H1 (cell line): Measurements from ENCODE around the gene ICOSLG. TPM values are rescaled to one million over a fixed set of nuclear protein-coding genes. Genes with fewer than 3 reads are reported as not detected.
"Not testable (repeated sequence)": the region's sequence is repeated elsewhere in the genome, so short reads cannot be mapped to it uniquely, and the experiment has no call there.

ENCODE experiments used
- CTCF ChIA-PET: fragments of 300-600 bp; sonication (Branson Sonifier 250); formaldehyde crosslinking; loops from one replicate; lab custom pipeline; 2021; ENCODE audit not compliant: partially characterized antibody; lab: Charles Lee
- POLR2A ChIA-PET: fragments of 300-600 bp; sonication (Branson Sonifier 250); formaldehyde crosslinking; loops from one replicate; lab custom pipeline; 2021; ENCODE audit warnings: inconsistent platforms; ENCODE audit not compliant: partially characterized antibody; lab: Charles Lee
- DNase-seq, 2 experiments: peaks; one replicate each; pipeline versions ENCODE4 v3.0.0 to v3.0.0-alpha.2; 2010 to 2022; ENCODE audit warnings: low spot score in 2 of 2, low read depth in 1 of 2, mixed read lengths in 1 of 2
- FAIRE-seq: peaks from 2 replicates; lab custom pipeline; 2011; peaks lifted over from hg19 to GRCh38; lab: Jason Lieb, UNC
- H2AFZ ChIP-seq: 2 replicates; pipeline ENCODE4 v1.8.1; 2012; ENCODE audit warnings: low read length, inconsistent platforms
- H2AK5ac ChIP-seq: 2 replicates; pipeline ENCODE4 v1.6.1; 2013; ENCODE audit warnings: low read depth, low read length
- H2BK120ac ChIP-seq: replicated peaks from 2 replicates; pipeline ENCODE3; 2013; ENCODE audit warnings: low read depth, low read length, inconsistent platforms
- H2BK12ac ChIP-seq: 2 replicates; pipeline ENCODE4 v1.6.1; 2013; ENCODE audit warnings: low read depth, low read length
- H2BK15ac ChIP-seq: 2 replicates; pipeline ENCODE4 v1.6.1; 2013; ENCODE audit warnings: low read length
- H2BK20ac ChIP-seq: 2 replicates; pipeline ENCODE4 v1.6.1; 2013; ENCODE audit warnings: low read length
- H2BK5ac ChIP-seq: 2 replicates; pipeline ENCODE4 v1.6.1; 2013; ENCODE audit warnings: low read depth, low read length
- H3K14ac ChIP-seq: 2 replicates; pipeline ENCODE4 v1.6.1; 2013; ENCODE audit warnings: inconsistent platforms; ENCODE audit not compliant: insufficient read length
- H3K18ac ChIP-seq: 2 replicates; pipeline ENCODE4 v1.6.1; 2013; ENCODE audit warnings: low read length; ENCODE audit errors: extremely low read depth
- H3K23ac ChIP-seq: 2 replicates; pipeline ENCODE4 v1.6.1; 2013; ENCODE audit warnings: inconsistent platforms; ENCODE audit not compliant: insufficient read length
- H3K23me2 ChIP-seq: 2 replicates; pipeline ENCODE4 v1.6.1; 2013; ENCODE audit warnings: low read depth, low read length
- H3K27ac ChIP-seq: 2 replicates; pipeline ENCODE4 v1.6.1; 2011; ENCODE audit warnings: low read depth, low read length, inconsistent platforms
- H3K27me3 ChIP-seq, 4 experiments: replicated peaks in 1 of 4; 1 replicate in 1 of 4; 2 replicates in 3 of 4; pipeline versions ENCODE4 v1.6.1 to v1.8.1; 2011 to 2013; ENCODE audit warnings: low read length in 3 of 4, mild to moderate bottlenecking in 3 of 4, inconsistent platforms in 2 of 4, mixed read lengths in 2 of 4, moderate library complexity in 1 of 4; ENCODE audit not compliant: control insufficient read depth in 3 of 4, insufficient read depth in 3 of 4; ENCODE audit errors: extremely low read depth in 1 of 4
- H3K36me3 ChIP-seq, 4 experiments: 2 replicates each; pipeline versions ENCODE4 v1.6.1 to v1.8.1; 2011 to 2013; ENCODE audit warnings: mild to moderate bottlenecking in 4 of 4, low read length in 3 of 4, moderate library complexity in 2 of 4, control low read depth in 1 of 4, inconsistent platforms in 1 of 4; ENCODE audit not compliant: insufficient read depth in 4 of 4, control insufficient read depth in 2 of 4
- H3K4ac ChIP-seq: replicated peaks from 2 replicates; pipeline ENCODE3; 2013; ENCODE audit warnings: low read length, low read depth, mixed read lengths, inconsistent platforms; ENCODE audit not compliant: insufficient read length
- H3K4me1 ChIP-seq, 4 experiments: replicated peaks in 1 of 4; 1 replicate in 1 of 4; 2 replicates in 3 of 4; pipeline versions ENCODE4 v1.6.1 to v1.8.1; 2011 to 2013; ENCODE audit warnings: low read length in 3 of 4, inconsistent platforms in 2 of 4, mixed read lengths in 1 of 4; ENCODE audit not compliant: insufficient read depth in 4 of 4, control insufficient read depth in 3 of 4
- H3K4me2 ChIP-seq, 2 experiments: 2 replicates each; pipeline versions ENCODE4 v1.6.1 to v1.8.1; 2011 to 2013; ENCODE audit warnings: low read depth in 2 of 2, low read length in 2 of 2, control low read depth in 1 of 2, inconsistent platforms in 1 of 2, mild to moderate bottlenecking in 1 of 2; ENCODE audit not compliant: insufficient read depth in 1 of 2
- H3K4me3 ChIP-seq, 4 experiments: fragments of 200-600, 300-600 bp in 1 of 4; sonication (generic), shearing (Covaris generic), sonication (Bioruptor Twin) in 1 of 4; 2 replicates each; pipeline versions ENCODE4 v1.5.1 to v1.8.1; 2011 to 2016; ENCODE audit warnings: low read length in 4 of 4, low read depth in 3 of 4, control low read depth in 2 of 4, inconsistent platforms in 2 of 4, mild to moderate bottlenecking in 2 of 4, mixed read lengths in 1 of 4, moderate library complexity in 1 of 4; ENCODE audit not compliant: insufficient read depth in 2 of 4; ENCODE audit errors: extremely low read depth in 1 of 4
- H3K56ac ChIP-seq: replicated peaks from 2 replicates; pipeline ENCODE3; 2013; ENCODE audit warnings: low read depth, mild to moderate bottlenecking, mixed read lengths, low read length, inconsistent platforms; ENCODE audit not compliant: insufficient read length
- H3K79me1 ChIP-seq: 2 replicates; pipeline ENCODE4 v1.6.1; 2013; ENCODE audit warnings: low read depth, low read length, control low read depth
- H3K79me2 ChIP-seq, 2 experiments: 2 replicates each; pipeline versions ENCODE4 v1.6.1 to v1.8.1; 2012 to 2013; ENCODE audit warnings: low read length in 2 of 2, mild to moderate bottlenecking in 2 of 2, inconsistent platforms in 1 of 2; ENCODE audit not compliant: insufficient read depth in 2 of 2, control insufficient read depth in 1 of 2
- H3K9ac ChIP-seq, 4 experiments: replicated peaks in 1 of 4; 1 replicate in 1 of 4; 2 replicates in 3 of 4; pipeline versions ENCODE4 v1.6.1 to v1.8.1; 2011 to 2013; ENCODE audit warnings: low read depth in 3 of 4, low read length in 3 of 4, control low read depth in 2 of 4, mild to moderate bottlenecking in 2 of 4, moderate library complexity in 2 of 4, inconsistent platforms in 1 of 4; ENCODE audit errors: extremely low read depth in 1 of 4
- H3K9me3 ChIP-seq, 2 experiments: 2 replicates each; pipeline versions ENCODE4 v1.6.1 to v1.8.1; 2012 to 2013; ENCODE audit warnings: mild to moderate bottlenecking in 2 of 2, moderate library complexity in 2 of 2, control low read depth in 1 of 2, inconsistent platforms in 1 of 2, low read depth in 1 of 2, low read length in 1 of 2, mixed read lengths in 1 of 2; ENCODE audit not compliant: insufficient read depth in 2 of 2
- H4K20me1 ChIP-seq, 2 experiments: replicated peaks in 1 of 2; 2 replicates each; pipeline versions ENCODE3 to v1.8.1; 2011 to 2013; ENCODE audit warnings: inconsistent platforms in 2 of 2, low read length in 2 of 2, mild to moderate bottlenecking in 1 of 2; ENCODE audit not compliant: insufficient read depth in 2 of 2, control insufficient read depth in 1 of 2
- H4K5ac ChIP-seq: 2 replicates; pipeline ENCODE4 v1.6.1; 2013; ENCODE audit warnings: low read length, low read depth, mixed read lengths, inconsistent platforms; ENCODE audit not compliant: insufficient read length
- H4K8ac ChIP-seq: 2 replicates; pipeline ENCODE4 v1.8.0; 2013; ENCODE audit warnings: mild to moderate bottlenecking, moderate library complexity, low read length, inconsistent platforms; ENCODE audit not compliant: insufficient read depth; ENCODE audit errors: extremely low read depth
- H4K91ac ChIP-seq: replicated peaks from 2 replicates; pipeline ENCODE3; 2013; ENCODE audit warnings: low read length, mixed read lengths, inconsistent platforms; ENCODE audit not compliant: insufficient read length
- WGBS, 2 experiments: shearing (Covaris generic) in 1 of 2; methylation state at CpG; one replicate each; pipeline versions ENCODE4 v1.1.6 to v1.1.7; 2013 to 2015; ENCODE audit warnings: low lambda C conversion rate in 2 of 2, mixed read lengths in 2 of 2, inconsistent platforms in 1 of 2, low coverage in 1 of 2, missing lambda C conversion rate in 1 of 2; ENCODE audit not compliant: insufficient replicate concordance in 2 of 2, insufficient coverage in 1 of 2, insufficient read length in 1 of 2; ENCODE audit errors: extremely low coverage in 1 of 2, missing lambda C conversion rate in 1 of 2; 5-methylcytosine and 5-hydroxymethylcytosine counted together
- polyA plus RNA-seq, 7 experiments: library from polyadenylated mRNA; depleted of rRNA in 3 of 7; stranded (reverse) in 5 of 7; unstranded in 2 of 7; fragments of >200 nt in 5 of 7; fragments of 200-250 nt in 2 of 7; gene quantifications; 1 replicate in 5 of 7; 2 replicates in 1 of 7; 4 replicates in 1 of 7; pipeline versions ENCODE4 v1.2.1 to v1.2.3, GENCODE V29; 2011 to 2013; ENCODE audit warnings: missing spikeins in 2 of 7, mixed read lengths in 2 of 7
- total RNA-seq: library from RNA; stranded (reverse); fragmentation: NEBNext Ultra II Directional; extraction: Animal tissue kit (Norgen Biotek cat#: 25700); gene quantifications from 2 replicates; pipeline ENCODE4 v1.2.1, GENCODE V29; 2021

The ICOSLG gene
- total and polyA plus RNA-seq, 2 of the 8 experiments (the other 6 are each of a cell fraction or from before 2014, with no cell fraction given), result 2.3 to 5.5 TPM

- H3K79me1 ChIP-seq, H3K23ac ChIP-seq, H3K18ac ChIP-seq, DNase-seq, H3K9ac ChIP-seq, H3K79me2 ChIP-seq, H2BK5ac ChIP-seq, FAIRE-seq, H3K4ac ChIP-seq, H3K4me3 ChIP-seq, H3K27me3 ChIP-seq, H4K20me1 ChIP-seq, H3K23me2 ChIP-seq, H4K8ac ChIP-seq, H3K36me3 ChIP-seq, H3K14ac ChIP-seq, H3K4me2 ChIP-seq, H3K4me1 ChIP-seq, H4K91ac ChIP-seq, H2BK20ac ChIP-seq, H3K56ac ChIP-seq, H2AFZ ChIP-seq, H4K5ac ChIP-seq, H3K9me3 ChIP-seq, POLR2A ChIA-PET, H2BK120ac ChIP-seq, H3K27ac ChIP-seq, H2BK15ac ChIP-seq, H2AK5ac ChIP-seq, H2BK12ac ChIP-seq, CTCF ChIA-PET: not testable (repeated sequence)
- WGBS, 2 experiments, result no CpG with 5 or more reads among the region's 13 CpGs
Measured at GRCh38 chr21:44228109-44228508, 12.6 kb downstream of the ICOSLG start.

- H2AFZ ChIP-seq, H3K18ac ChIP-seq, H4K91ac ChIP-seq, H2BK120ac ChIP-seq, H2AK5ac ChIP-seq, H2BK20ac ChIP-seq, H3K27me3 ChIP-seq, H3K79me1 ChIP-seq, H3K9ac ChIP-seq, H3K36me3 ChIP-seq, H3K4me1 ChIP-seq, CTCF ChIA-PET, H2BK12ac ChIP-seq, H3K4ac ChIP-seq, POLR2A ChIA-PET, FAIRE-seq, H3K79me2 ChIP-seq, H3K23me2 ChIP-seq, H3K14ac ChIP-seq, DNase-seq, H3K4me2 ChIP-seq, H4K20me1 ChIP-seq, H3K27ac ChIP-seq, H2BK5ac ChIP-seq, H2BK15ac ChIP-seq, H4K5ac ChIP-seq, H3K9me3 ChIP-seq, H4K8ac ChIP-seq, H3K4me3 ChIP-seq, H3K23ac ChIP-seq, H3K56ac ChIP-seq: not testable (repeated sequence)
- 80% methylated on average over 1 of the region's 9 CpGs; no CpG with 5 or more reads in 1 of the 2 experiments for WGBS, 2 experiments
Measured at GRCh38 chr21:44227614-44228013, 13.1 kb downstream of the ICOSLG start.
